DND-41 (cell line): ENCODE measurements around the gene C12orf75.

ENCODE experiments used
- CTCF ChIP-seq: IDR thresholded peaks from 2 replicates; pipeline ENCODE4 v1.5.1; 2012; ENCODE audit warnings: borderline replicate concordance, low read length, moderate library complexity, mild to moderate bottlenecking; ENCODE audit not compliant: poor library complexity, severe bottlenecking; ENCODE audit errors: extremely low read depth
- EZH2 ChIP-seq: IDR thresholded peaks from 3 replicates; pipeline ENCODE4 v1.6.1; 2012; ENCODE audit warnings: borderline replicate concordance, low read depth, mild to moderate bottlenecking, moderate library complexity, low read length, inconsistent platforms; ENCODE audit not compliant: severe bottlenecking

- TF ChIP-seq EZH2 (no peak), CTCF (no peak)
These were observed 2.4 kb downstream of the C12orf75 start for GRCh38 chr12:105332925-105333324.
